Measurements from ENCODE around the gene GPR171.

DNA sequence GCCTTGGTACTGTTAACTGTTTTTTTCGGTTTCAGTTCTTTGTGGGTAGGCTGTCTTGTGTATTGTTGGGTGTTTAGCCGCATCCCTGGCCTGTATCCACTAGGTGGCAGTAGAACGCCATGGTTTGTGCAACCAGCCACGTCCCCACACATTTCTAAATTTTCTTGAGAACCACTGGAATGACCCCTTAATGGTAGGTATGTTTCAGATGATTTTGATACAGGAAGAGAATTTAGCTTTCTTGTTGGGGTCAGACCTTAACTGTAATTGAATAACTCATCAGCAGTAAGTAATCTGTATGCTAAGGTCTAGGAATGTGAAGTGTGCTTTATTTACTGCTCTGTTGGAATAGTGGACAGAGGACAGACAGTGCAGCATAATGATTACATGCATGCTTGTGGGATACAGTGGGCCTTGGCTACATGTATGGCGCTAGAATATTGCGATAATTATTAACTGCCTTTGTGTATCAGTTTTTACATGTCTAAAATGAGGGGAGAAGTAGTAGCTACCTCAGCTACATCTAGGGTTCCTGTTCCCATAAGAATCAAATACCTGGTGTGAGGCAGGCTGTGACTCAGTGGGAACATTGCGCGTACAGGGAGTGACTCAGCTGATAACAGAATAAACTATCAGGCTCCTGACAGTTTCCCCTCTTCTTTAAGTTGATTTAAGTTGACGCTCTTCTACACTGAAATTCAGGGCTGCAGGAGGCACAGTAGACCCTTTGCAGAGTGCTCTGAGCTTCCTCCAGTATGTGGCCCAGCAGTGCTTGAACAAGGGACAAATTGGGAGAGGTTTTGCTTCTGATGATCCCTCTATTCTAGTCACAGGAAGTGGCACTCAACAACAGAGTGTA, 25.0 kb upstream of the GPR171 start:
- no peak for TF ChIP-seq AGO2 (optimal IDR thresholded peaks at IDR 0.05; ENCODE audit: low read depth, low read length)
- peak; percentile 92 for TF ChIP-seq CTCF (CRISPR knock-in tag; IDR thresholded peaks at IDR 0.05)

Data from HepG2 (cell line).